ENCODE measurements around the gene ZNF740.

- TF ChIP-seq CTCF (IDR thresholded peaks at IDR 0.05), result no peak
- no peak for TF ChIP-seq EZH2 (IDR thresholded peaks at IDR 0.05; ENCODE audit: borderline replicate concordance, insufficient read depth, low read depth, low read length, poor library complexity, severe bottlenecking)
These were observed at the start of gene ZNF740, which contains the start of gene CSAD for GRCh38 chr12:53180220-53180930.

Data from B cell (primary cell).